Mesothelial cell of epicardium (in vitro differentiated cells): ENCODE measurements around the gene FAM170B. TPM values are rescaled to one million over a fixed set of nuclear protein-coding genes. Genes with fewer than 3 reads are reported as not detected.

ENCODE experiments used
- DNase-seq, 2 experiments: peaks; one replicate each; pipeline ENCODE4 v3.0.0; 2021; ENCODE audit warnings: low spot score in 2 of 2; ENCODE audit not compliant: unreplicated experiment in 2 of 2
- H3K27ac Mint-ChIP-seq: 2 replicates; pipeline ENCODE4 v1.8.0; 2021; ENCODE audit warnings: mixed read lengths
- H3K27me3 Mint-ChIP-seq: 2 replicates; pipeline ENCODE4 v1.8.0; 2021; ENCODE audit warnings: low read depth, mixed read lengths
- H3K36me3 Mint-ChIP-seq: 2 replicates; pipeline ENCODE4 v1.8.0; 2021; ENCODE audit warnings: mixed read lengths
- H3K4me1 Mint-ChIP-seq: 2 replicates; pipeline ENCODE4 v1.8.0; 2021; ENCODE audit warnings: mixed read lengths
- H3K4me3 Mint-ChIP-seq: 2 replicates; pipeline ENCODE4 v1.8.0; 2021; ENCODE audit warnings: mild to moderate bottlenecking, moderate library complexity, mixed read lengths
- H3K9me3 Mint-ChIP-seq: 2 replicates; pipeline ENCODE4 v1.8.0; 2021; ENCODE audit warnings: mixed read lengths
- total RNA-seq: library from RNA; stranded (reverse); gene quantifications from 3 replicates; pipeline ENCODE4 v1.2.1, GENCODE V29; 2021
- TF ChIP-seq, protein P1 (sequence below): fragments of 200-600 bp; sonication (generic); IDR thresholded peaks from one replicate; pipeline ENCODE4 v1.5.0; 2021; ENCODE audit warnings: antibody characterized with exemption; ENCODE audit not compliant: unreplicated experiment

FAM170B gene
- total RNA-seq, 1 donor from 2014 or later = not detected

DNA sequence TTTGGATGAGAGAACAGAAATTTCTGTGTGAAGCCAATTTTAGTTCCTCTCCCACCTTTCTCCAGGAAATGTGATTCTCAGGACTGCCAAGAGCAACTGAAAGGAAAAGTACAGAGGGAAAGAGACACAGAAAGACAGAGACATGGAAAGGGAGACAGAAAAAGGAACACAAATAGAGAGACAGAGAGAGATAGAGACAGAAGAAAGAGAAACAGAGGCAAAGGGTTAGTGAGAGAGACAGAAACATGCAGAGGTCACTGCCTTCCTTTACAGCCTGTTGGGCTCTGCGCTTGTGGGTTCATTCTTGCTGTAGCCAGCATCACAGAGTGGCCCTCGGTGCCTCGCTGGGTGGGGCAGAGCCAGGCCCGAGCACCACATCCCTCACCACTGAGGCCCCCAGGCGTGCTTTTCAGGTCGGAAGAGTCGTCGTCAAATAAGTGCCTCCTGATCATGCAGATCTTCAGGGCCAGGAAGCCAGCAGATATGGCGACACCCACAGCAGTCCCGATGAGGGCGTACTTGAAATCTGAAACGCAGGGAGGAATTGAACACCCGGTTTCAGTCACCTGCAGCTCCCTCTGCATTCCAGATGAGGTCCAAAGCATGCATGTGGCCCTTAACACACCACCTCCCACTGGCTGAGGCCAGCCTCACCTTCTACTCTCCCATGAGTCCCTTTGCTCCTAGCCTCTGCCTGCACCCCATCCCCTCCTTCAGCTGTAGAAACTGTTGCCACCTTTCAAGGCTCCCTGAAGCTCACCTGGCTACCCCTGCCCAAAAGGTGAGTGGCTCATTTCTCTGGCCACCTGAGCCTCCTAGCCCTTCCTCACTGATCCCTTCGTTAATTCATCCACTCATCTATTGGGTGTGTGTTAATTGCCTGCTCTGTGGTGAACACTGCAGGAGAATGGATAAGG is 32.9 kb upstream of the FAM170B start:
- Mint-ChIP-seq H3K36me3 (no peaks in the 10 kb centered on the region), H3K4me1 (no peaks in the 10 kb centered on the region), H3K9me3 (no peaks in the 10 kb centered on the region), H3K27me3 (peaks cover 35% of the 10 kb centered on the region), H3K4me3 (no peak overlapping the region), H3K27ac (no peak overlapping the region)
- DNase-seq = no peak
- TF ChIP-seq, protein P1, sequence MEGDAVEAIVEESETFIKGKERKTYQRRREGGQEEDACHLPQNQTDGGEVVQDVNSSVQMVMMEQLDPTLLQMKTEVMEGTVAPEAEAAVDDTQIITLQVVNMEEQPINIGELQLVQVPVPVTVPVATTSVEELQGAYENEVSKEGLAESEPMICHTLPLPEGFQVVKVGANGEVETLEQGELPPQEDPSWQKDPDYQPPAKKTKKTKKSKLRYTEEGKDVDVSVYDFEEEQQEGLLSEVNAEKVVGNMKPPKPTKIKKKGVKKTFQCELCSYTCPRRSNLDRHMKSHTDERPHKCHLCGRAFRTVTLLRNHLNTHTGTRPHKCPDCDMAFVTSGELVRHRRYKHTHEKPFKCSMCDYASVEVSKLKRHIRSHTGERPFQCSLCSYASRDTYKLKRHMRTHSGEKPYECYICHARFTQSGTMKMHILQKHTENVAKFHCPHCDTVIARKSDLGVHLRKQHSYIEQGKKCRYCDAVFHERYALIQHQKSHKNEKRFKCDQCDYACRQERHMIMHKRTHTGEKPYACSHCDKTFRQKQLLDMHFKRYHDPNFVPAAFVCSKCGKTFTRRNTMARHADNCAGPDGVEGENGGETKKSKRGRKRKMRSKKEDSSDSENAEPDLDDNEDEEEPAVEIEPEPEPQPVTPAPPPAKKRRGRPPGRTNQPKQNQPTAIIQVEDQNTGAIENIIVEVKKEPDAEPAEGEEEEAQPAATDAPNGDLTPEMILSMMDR = no peak

DNA sequence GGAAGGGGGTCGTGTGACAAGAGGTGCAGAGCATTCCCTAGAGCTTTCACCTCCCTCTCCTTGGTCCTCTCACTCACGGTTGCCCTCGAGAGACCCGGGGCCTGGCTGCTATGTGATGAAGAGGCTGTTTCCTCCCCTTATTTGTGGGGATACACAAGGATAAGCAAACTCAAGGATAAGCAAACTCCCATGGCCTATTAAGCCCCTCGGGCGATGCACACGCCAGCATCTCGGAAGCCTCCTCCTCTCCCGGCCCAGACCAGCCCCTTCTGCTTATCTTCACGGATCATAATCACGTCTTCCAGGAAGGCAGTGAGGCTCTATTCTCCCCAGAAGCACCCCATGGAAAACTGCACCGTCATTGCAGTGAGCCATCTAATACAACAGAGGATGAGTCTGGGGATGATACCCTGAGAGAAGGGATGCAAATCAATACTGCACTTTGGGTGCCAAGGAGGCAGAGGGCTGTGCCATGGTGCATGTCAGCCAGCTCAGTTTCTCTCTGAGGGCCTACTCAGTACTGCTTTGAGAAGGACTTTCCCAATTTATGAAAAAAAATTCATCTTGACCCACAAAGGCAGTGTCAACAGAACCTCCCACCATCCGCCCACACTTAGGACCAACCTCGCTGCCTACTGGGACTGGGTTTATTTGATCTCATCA is 32.1 kb upstream of the FAM170B start:
- no peaks in the 10 kb centered on the region for H3K36me3 Mint-ChIP-seq
- TF ChIP-seq, protein P1 = no peak
- peaks cover 42% of the 10 kb centered on the region for H3K27me3 Mint-ChIP-seq
- H3K27ac Mint-ChIP-seq = no peak overlapping the region
- no peak overlapping the region for H3K4me3 Mint-ChIP-seq
- H3K9me3 Mint-ChIP-seq = no peaks in the 10 kb centered on the region
- no peak for DNase-seq
- no peaks in the 10 kb centered on the region for H3K4me1 Mint-ChIP-seq

DNA sequence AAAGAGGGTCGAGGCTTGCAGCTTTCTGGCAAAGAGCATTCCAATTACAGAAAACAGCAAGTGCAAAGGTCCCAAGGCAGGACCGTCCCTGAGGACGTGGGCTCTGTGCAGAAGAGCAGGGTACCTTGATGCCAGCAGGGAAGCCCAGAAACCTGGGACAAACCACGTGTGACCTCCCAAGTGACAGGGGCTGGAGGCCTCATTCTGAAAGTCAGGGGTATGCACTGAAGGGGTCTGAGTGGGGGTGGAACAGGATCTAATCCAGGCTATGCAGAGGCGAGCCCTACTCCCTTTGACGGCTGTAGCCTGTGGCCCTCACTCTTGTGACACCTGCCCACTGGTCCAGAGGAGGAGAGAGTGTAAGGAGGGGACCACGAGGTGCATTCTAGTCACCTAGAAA is 31.4 kb upstream of the FAM170B start:
- DNase-seq = no peak
- no peak overlapping the region for H3K27ac Mint-ChIP-seq
- no peaks in the 10 kb centered on the region for H3K36me3 Mint-ChIP-seq
- H3K4me3 Mint-ChIP-seq = no peak overlapping the region
- H3K27me3 Mint-ChIP-seq = peaks cover 47% of the 10 kb centered on the region
- TF ChIP-seq, protein P1 = no peak
- H3K9me3 Mint-ChIP-seq = no peaks in the 10 kb centered on the region
- no peaks in the 10 kb centered on the region for H3K4me1 Mint-ChIP-seq

DNA sequence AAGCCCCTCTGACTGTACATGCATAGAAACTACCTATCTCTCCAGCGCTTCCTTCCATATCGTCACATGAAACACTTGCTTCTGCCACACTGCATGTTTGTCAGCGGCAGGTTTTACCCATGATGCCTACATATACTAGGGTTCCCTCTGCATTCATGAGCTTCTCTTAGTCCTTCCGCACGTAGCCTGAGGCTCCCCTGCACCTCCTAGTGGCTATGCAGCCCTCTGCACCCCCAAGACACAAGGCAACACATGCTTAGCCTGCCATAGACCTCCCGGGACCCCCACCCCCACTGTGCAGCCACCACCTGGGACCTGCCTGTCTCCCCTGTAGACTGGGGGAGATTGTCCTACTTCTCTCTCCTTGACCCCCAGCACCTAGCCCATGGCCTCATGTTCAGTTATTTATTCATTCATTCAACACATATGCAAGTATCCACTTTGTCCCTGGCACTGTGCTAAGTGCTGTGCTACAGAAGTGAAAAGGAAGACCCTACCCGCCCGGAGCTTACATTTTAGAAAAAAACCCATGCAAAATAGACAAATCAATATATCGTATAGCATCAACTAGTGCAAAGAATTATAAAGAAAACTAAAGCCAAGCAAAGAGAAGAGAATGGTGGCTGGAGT is 30.9 kb upstream of the FAM170B start:
- no peaks in the 10 kb centered on the region for H3K4me1 Mint-ChIP-seq
- H3K9me3 Mint-ChIP-seq = no peaks in the 10 kb centered on the region
- H3K4me3 Mint-ChIP-seq = no peak overlapping the region
- DNase-seq = peak in 1 of 2 experiments; percentile 65
- no peaks in the 10 kb centered on the region for H3K36me3 Mint-ChIP-seq
- peaks cover 53% of the 10 kb centered on the region for H3K27me3 Mint-ChIP-seq
- H3K27ac Mint-ChIP-seq = no peak overlapping the region
- TF ChIP-seq, protein P1 = no peak

DNA sequence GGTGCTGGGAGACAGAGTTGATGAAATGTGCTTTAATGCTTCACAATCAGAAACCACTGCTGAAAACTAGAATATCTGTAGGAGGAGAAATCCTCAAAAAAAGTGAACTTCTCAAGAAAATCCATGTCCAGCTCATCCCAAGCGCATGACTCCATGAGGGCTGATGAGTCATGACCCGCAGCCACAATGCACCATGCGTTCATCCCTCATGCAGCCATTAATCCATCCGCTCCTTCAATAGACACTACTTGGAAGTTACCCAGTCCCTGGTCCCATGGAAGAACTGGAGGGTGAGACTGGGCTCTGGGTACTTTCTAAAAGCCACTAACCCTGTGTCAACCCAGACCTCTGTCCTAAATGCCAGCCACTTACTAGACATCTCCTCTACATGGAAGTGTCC is 29.9 kb upstream of the FAM170B start:
- Mint-ChIP-seq H3K27me3 (peaks cover 58% of the 10 kb centered on the region), H3K27ac (no peak overlapping the region), H3K9me3 (no peaks in the 10 kb centered on the region), H3K4me3 (no peak overlapping the region), H3K4me1 (no peaks in the 10 kb centered on the region), H3K36me3 (no peaks in the 10 kb centered on the region)
- TF ChIP-seq, protein P1 = no peak
- no peak for DNase-seq
